Limb (tissue), 2 donors: Measurements from ENCODE around the gene POLE.

Experiments used
- DNase-seq, 2 donors: peaks; one replicate each; pipeline ENCODE4 v3.0.0-alpha.2; 2016; ENCODE audit errors: extremely low spot score in 2 of 2

Gene POLE

DNA sequence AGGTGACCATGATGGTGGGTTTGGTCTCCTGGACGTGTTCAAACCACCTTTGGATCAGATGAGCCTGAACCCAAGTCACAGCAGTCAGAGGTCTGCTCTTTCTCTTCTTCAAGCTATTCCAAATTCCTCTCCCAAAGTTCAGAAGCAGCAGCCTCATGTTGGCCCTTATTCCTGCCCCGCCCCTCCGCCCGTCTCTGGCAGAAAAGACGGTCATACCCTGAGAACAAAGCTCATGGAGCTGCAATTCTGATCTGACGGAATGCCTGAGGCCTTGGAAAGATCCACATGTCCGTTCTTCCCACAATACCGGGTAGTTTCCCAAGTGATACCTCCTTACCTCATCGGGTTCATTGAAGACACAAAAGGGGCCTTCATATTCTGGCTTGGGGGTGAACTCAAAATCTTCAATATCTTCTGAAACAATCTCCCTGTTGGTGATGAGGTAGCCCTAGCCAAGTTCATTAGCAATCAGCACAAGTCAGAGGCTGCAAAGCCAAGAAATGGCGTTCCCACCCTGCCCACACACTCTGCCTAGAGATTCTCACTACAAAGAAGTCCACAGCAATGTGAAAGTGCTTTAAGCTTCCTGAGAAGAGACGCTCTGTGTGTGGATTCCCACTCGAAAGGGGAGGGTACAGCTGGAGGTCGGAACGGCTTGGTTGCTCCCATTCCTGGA, 11.2 kb downstream of the POLE start:
- DNase-seq, result no peak

DNA sequence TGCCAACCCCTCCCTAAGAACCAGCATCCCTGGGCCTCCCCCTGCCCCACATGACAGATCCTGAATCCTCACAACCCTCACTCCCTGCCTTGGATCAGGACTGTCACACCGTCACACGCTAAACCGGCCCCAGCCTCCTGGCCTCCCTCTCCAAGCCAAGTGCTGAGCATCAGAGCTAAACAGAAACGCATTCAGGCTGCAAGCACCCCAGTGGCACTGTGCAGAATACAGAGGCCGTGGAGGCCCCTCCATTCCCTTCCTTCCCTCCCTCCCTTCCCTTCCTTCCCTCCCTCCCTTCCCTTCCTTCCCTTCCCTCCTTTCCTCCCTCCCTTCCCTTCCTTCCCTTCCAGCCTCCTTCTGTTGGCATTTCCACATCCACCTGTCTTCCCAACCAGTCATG, 12.6 kb downstream of the POLE start:
- no peak for DNase-seq

DNA sequence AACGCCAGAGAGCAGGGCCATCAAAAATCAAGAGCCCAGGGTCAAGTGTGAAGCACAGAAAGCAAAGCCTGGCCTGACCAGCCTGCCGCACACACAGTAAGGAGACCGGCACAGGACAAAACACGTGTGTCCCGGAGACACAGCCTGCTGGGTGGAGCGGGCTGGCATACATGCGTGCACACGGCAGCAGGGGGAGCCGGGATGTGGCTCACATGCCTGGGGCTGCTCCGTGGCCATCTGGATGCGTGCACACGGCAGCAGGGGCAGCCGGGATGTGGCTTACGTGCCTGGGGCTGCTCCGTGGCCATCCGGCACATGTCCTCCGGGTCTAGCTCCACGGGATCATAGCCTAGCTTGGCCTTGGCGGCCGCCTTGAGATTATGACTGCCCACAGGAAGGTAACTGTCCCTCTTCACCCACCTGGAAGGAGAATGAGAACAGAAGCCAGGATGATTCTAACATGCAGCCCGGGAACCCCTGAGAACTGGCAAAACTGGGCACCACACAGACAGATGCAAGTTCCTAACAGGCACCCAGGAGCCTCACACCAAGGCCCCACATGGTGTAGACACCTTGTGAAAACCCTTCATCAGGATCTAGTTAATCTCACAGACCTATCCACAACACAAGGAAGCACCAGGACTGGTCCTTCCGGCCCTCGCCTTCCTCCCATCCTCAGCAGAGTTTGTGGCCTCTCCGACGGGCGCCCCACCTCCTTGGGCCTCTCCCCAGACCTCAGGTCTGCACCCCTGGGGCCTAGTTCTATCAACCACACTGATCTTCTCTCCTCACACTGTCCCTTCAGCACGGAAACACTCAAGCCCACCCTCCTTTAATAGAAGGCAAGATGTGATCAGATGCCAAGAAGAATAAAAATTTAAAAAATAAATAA, 13.6 kb downstream of the POLE start:
- DNase-seq, result no peak

DNA sequence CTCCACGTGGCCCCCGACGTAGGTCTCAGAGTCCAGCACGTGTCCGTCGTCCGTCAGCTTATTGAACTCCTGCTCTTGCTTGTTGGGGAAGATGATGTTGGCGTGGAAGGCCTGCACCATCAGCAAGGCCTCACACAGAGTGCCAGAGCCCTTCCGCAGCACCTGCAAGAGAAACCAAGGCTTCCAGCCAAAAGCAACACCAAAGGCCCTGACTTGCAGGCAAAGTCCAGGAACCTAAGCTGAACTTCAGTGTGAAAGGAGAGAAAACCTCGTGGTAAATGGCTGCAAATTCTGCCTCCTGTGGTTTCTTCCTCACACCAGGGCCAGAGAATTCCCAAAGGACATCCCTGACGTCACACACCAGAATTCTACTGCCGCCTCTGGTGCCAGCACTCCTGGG, 14.5 kb downstream of the POLE start:
- DNase-seq, result no peak

DNA sequence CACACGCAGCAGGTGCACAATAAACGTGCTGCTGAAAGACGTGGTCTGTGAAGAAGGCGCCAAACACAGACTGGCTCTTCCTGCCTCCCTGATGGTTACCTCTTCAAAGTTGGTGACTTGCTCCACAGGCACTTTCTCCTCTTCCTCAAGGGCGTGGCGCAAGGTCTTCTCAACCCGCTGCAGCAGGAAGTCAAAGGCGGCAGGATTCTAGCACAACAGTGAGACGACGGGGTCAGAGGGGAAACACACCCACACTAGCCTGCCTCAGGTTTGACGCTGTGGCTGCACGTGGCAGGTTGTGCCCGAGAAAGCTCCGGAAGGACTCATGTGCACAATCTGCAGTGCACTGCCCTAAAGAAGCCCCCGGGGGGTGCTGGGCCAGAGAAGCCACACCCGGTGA, 15.0 kb downstream of the POLE start:
- DNase-seq, result no peak

DNA sequence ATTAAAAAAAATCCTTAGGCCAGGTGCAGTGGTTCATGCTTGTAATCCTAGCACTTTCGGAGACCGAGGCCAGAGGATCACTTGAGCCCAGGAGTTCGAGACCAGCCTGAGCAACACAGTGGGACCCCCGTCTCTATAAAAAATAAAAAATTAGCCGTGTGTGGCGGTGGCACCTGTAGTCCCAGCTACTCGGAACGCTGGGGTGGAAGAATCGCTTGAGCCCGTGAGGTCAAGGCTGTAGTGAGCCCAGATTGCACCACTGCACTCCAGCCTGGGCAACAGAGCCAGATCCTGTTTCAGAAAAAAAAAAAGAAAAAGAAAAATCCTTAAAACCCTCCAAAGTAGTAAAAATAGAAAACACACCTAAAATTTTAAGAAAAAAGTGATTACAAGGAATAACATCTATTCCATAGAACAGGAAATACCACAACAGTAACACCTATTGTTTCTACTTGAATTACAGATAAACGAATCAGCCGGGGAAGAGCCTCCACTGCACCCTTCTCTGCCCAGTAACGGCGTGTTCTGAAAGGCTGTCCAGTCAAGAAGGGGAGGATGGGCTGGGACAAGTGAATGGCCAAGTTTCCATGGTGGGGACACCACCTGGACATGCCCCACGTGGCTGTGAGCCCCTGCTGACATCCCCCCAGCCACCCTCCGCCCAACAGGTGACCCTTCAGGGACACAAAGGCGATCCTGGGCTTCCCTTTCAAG, 17.8 kb downstream of the POLE start:
- DNase-seq, result no peak

DNA sequence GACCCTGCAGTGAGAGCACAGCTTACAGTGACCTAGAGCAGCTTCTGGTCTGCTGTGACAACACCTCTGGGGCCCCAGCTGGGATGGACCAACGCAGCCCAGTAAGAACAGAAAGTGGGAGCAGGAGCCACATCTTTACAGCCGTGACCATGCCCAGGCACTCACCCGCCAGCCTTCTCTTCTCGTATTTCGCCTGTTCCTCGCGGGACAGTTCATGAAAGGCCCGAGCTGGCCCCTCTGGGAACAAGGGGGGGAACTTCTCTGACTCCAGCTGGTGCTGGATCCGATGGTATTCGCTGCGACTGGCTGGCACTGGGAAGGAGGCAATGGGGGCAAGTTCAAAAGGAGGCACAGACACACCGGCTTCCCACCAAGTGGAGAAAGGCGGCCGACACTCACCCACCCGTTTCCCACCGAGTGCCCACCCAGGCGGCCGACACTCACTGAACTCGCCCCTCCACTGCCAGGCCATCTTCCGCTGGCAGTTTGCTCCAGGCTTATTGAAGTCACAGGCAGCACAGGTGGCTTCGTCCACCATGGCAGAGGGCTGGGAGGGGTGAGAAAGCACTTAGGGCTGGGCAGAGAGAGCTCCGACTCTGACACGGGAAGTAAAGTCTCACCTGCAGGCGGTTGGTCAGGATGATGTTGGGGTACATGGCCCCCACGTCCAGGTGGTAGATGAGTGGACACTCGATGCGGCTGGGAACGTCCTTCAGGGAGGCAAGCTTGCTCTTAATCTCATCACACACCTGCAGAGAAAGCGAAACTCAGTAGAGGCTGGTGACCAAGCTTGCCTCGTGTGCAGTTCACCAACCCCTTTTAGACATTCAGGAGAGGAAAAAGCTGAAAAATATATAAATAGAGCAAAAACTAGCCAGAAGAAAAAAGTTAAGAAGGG, 18.7 kb downstream of the POLE start:
- DNase-seq, result no peak

DNA sequence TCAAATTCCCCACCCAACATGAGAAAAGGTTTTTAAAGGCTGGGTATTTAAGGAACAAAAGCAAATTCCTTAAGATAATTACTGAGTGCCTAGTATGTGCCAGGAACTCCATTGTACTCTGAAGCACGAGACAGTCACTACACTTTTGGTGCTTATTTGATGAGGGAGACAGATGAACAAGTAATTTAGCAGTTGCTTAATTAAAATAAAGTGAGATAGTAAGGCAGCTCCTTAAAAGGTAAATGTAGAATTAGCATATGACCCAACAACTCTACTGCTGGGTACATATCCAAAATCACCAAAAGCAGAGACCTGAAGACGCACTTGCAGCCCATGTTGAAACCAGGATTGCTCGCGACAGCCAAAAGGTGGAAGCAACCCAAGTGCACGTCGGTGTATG, 21.3 kb downstream of the POLE start:
- DNase-seq, result no peak

DNA sequence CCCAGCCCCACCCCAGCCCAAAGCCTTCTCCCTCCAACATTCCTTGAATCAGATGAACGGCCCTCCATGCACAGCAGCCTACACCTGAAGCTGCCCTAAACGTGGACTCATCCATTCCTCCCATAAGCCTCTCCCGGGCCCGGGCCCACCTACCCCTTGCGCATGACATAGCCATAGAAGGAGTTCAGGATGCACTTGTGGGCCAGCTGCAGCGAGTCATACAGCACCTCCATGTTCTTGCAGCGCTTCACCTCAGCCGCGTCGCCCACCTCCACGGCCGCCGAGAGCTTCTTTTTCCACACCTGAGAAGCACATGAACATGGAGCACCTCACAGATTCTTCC, 22.0 kb downstream of the POLE start:
- no peak for DNase-seq

DNA sequence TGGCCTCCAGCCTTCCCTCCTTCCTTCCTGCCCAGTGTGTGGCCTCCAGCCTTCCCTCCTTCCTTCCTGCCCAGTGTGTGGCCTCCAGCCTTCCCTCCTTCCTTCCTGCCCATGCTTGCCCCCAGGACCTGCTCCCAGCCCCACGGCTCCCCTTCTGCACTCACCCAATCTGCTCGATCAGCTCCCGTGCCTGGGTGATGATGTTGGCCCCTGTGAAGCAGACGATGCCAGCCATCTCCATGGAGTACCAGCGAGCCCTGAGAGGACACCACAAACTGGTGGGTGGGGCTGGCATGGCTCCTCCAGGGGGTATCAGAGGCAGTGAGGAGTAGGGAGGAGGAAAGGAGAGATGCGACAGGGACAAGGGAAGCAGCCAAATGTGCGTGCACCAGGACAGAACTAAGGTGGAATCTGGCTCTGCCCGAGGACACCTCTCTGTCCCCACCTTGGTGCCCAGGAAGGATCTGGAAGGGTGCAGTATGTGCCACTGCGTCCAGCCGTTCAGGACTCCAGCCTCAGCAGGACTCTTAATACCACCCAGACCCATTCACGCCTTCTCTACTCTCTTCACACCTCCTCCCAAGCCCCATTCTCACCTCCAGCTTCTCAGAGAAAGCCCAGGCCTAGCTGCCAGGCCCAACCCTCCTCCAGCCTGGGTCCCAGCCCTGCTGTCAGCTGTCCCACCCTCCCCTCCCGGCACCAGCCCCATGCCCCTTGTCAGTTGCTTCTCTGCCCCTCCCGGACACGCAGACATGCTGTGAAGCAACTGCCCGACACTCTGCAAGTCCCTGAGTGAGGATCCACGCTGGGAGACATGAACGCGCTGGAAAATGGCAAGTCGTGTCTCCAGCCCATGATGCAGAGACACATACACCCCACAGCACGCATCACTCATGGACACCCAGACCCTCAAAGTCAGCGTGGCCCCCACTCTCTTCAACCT, 22.7 kb downstream of the POLE start:
- DNase-seq, result no peak

DNA sequence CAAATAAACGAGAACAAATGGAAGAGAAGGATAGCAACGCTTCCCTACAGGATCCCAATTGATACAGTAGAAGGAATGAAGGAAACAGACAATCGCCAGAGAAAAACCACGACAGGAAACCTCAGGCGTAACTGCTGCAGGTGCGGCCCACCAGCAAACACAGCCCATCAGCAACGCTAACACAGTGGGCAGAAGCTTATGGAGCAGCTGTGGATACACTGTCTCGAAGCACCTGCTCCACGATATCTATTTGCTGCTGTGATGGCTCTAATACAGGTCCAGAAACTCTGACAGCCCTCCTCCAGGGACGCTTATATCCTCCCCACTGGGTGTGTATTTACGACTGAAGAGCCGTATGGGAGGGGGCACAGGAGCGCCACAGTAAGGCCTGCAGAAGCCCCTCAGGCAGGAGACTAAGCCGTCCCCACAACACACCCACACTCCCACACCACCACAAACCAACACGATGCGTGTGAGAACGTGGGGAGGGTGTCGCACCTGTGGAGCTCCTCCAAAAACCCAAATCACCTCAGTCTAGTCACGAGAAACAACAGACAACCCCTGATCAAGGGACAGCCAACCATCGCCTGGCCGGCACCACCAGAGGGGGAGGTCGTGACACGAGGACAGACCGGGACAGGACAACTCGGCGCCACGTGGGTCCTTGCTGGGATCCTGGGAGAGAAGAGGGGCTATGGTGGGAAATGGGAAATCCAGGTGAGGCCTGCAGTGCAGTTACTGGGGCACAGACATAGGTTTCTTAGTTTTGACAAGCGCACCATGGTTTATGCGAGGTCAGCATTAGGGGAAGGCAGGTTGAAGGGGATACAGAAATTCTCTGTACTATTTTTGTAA, 24.0 kb downstream of the POLE start:
- no peak for DNase-seq

DNA sequence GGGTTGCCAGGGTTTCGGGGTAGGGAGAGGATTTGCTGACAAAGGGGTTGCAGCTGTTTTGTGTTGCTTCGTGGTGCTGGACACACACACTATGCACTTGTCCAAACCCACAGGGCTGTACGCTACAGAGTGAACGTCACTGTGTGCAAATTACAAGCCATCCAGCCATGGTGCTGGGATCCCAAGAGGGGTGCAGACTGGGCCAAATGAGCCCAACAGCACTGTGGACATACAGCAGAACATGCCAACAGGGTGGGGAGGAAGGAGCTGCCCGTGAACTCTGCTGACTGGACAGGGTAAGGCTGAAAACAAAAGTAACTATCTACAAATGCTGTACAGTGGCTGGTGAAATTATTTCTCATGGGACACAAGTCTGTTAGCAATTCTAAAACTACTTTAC, 25.2 kb downstream of the POLE start:
- DNase-seq, result no peak

DNA sequence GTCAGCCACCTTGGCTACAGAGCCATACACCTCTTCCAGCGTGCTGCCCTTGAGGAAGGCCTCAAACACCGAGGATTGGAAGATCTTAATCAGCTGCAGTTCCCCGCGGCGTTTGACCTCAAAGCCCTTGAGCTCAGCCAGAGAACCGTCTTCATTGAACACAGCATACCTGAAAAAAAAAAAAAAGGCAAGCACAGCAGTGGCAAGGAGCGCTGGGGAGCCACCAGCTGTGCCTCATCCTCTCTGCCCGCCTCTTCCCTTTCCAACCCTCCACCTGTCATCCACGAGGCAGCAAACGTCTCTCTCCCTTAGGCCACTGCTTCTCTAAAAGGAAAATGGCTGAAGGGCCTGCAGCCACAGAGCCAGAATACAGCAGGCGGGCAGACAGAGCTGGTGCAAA, 26.1 kb downstream of the POLE start:
- no peak for DNase-seq

DNA sequence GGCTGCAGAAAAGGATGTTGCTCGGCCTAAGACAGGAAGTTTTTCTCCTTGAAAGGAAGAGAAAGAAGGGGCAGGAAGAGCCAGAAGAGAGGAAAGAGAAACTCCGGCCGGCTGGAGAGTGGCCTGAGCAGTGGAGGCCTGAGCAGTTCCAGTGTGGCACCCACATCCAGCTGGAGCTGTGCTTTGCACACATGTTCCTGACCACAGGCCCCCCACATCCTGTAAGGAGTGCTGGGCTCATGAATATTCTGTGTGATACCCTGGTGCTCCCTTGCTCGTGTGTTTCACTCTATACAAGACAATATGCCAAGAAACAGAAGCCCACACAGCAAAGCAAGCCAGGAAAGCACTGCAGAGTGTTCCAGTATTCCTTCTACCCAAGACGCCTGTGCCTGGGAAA, 27.1 kb downstream of the POLE start:
- DNase-seq, result no peak

DNA sequence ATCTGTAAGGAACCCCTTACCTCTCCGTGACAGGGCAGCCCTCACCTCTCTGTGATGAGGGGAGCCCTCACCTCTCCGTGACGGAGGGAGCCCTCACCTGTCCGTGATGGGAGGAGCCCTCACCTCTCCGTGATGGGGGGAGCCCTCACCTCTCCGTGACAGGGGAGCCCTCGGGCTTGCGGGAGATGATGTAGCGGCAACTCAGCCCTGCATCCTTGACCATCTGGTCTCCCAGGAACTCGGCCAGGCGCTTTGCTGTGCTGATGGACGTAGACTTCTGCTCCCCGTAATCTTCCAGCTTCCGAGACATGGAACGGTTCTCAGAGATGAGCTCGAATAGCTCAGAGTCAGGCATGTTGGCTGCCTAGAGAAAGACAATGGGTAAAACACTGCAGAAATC, 28.0 kb downstream of the POLE start:
- DNase-seq, result no peak

DNA sequence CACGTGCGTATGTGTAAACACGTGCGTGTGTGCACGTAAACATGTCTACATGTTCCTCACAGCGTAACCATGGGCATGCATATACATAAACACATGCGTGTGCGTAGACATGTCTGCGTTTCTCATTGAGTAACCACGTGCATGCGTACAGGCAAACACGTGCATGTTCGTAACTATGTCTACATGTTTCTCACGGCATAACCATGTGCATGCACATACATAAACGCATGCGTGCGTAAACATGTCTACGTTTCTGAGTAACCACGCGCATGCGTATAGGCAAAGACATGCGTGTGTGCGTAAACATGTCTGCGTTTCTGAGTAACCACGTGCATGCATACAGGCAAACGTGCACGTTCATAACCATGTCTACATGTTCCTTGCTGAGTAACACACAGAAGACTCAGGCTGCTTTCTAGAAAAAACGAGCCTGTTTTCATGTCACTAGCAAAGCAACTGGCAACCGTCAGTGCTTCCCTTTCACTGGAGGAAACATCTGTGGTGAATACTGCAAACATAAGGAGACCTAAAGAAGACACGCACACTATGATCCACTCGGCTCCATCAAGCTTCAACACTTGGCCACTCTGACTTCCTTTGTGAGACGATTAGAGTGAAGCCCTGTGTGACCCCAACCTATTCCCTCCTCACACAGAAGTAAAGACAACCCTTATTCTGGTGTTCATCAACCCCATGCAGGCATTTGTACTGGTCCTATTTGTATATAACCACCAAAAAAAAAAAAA, 28.8 kb downstream of the POLE start:
- DNase-seq, result no peak

DNA sequence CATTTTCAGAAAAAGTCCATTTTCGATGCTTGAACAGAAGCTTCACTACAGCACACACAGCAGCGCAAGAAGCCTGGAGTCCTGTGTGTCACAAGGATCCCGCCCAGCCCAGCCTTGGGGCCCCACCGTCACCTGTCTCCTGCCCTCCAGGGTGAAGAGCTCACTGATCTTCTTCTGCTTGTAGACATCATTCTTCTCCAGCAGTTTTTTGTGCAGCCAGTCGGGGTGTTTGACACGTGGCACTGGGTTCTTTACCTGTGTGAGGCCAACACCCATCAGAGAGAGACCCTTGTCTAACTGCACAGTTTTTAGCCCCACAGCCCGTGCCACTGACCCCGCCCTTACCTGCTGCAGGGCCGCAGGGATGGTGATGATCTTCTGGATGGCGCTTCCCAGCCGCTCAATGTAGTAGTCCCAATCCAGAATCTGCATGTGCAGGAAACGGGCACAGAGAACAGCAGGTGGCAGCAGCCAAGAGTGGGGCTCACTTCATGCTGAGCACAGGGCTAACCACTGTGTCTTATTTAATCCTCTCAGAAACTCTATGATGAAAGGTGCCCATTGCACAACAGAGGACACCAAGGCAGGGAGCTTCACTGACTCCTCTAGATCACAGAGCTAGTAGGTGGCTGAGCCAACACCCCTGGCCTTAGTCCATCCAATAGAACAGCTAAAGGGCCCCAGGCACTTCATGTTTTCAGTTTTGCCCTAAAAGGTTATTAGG, 30.0 kb downstream of the POLE start:
- no peak for DNase-seq
